Measurements from ENCODE around the gene TBC1D21. TPM values are rescaled to one million over a fixed set of nuclear protein-coding genes. Genes with fewer than 3 reads are reported as not detected.

Gene TBC1D21
- polyA plus RNA-seq, 1 donor from 2014 or later, result not detected

DNA sequence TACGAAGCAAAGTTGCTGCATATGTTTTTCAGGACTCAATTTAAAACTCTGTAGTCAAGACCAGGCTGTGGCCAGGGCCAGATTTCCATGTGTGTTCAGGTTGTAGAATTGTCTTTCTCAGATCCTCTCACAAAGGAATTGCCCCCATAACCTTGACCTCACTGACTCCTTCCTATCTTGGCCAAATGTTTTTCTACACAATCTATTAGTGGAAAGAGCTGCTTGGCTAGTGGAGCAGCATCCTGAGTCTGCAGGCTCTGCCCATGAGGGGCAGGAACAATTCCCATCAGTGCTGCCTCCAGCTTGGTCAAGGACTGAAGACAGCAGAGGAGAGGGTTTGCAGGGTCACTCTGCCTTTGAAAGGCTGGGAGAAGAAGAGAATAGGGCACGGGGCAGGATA is 6.9 kb upstream of the TBC1D21 start:
- TF ChIP-seq EP300 (conservative IDR thresholded peaks at IDR 0.05; ENCODE audit: poor library complexity, severe bottlenecking) (no peak), RAD21 (conservative IDR thresholded peaks at IDR 0.05) (no peak), TAF1 (IDR thresholded peaks at IDR 0.05; ENCODE audit: low read depth) (no peak), EZH2 (IDR thresholded peaks at IDR 0.05; ENCODE audit: borderline replicate concordance, insufficient read depth, low read length, poor library complexity, severe bottlenecking) (no peak)
- TF ChIP-seq, protein P1, sequence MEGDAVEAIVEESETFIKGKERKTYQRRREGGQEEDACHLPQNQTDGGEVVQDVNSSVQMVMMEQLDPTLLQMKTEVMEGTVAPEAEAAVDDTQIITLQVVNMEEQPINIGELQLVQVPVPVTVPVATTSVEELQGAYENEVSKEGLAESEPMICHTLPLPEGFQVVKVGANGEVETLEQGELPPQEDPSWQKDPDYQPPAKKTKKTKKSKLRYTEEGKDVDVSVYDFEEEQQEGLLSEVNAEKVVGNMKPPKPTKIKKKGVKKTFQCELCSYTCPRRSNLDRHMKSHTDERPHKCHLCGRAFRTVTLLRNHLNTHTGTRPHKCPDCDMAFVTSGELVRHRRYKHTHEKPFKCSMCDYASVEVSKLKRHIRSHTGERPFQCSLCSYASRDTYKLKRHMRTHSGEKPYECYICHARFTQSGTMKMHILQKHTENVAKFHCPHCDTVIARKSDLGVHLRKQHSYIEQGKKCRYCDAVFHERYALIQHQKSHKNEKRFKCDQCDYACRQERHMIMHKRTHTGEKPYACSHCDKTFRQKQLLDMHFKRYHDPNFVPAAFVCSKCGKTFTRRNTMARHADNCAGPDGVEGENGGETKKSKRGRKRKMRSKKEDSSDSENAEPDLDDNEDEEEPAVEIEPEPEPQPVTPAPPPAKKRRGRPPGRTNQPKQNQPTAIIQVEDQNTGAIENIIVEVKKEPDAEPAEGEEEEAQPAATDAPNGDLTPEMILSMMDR (IDR thresholded peaks at IDR 0.05; ENCODE audit: poor library complexity, severe bottlenecking), result no peak

DNA sequence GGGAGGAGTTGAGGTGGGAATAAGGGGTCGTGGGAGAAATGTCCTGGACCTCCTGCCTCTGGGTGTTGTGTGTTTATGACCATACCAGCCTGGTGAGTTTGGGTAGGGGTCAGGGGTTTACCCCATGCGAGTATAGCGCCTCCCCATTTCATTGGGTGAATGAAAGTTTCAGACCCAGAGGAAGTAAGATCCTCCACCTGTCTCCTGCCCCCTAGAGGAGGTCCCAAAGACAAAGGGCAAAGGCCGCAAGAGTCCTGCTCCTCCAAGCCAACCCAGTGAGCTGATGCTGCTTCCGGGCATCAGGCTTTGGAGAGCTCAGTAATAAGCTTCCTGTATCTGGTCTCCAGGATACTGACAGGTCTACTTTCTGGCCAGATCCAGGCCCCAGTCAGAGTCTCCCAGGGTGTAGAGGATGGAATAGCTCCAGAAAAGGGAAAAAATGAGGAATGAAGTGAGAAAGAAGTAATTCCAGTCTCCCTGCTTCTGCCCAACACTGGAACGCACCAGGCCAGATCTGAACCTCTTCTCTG is 6.4 kb upstream of the TBC1D21 start:
- Histone ChIP-seq H3K79me2 (replicated peaks; ENCODE audit: insufficient read depth, low read length) (no peaks in the 10 kb centered on the region), H3K4me3 (ENCODE audit: low read length) (no peak overlapping the region), H3K9ac (ENCODE audit: low read length) (no peak overlapping the region), H3K4me2 (ENCODE audit: low read length) (no peak overlapping the region), H3K9me3 (ENCODE audit: low read length) (no peaks in the 10 kb centered on the region), H2AFZ (ENCODE audit: low read depth, low read length) (no peak overlapping the region), H3K27ac (ENCODE audit: low read length) (no peak overlapping the region), H3K36me3 (ENCODE audit: insufficient read depth, low read length) (no peaks in the 10 kb centered on the region), H3K9me2 (ENCODE audit: insufficient read depth, low read length) (no peaks in the 10 kb centered on the region), H3K27me3 (ENCODE audit: insufficient read depth, low read depth, low read length) (no peaks in the 10 kb centered on the region), H4K20me1 (ENCODE audit: insufficient read depth) (no peaks in the 10 kb centered on the region), H3F3A (ENCODE audit: insufficient read depth, low read length, poor library complexity, severe bottlenecking) (no peaks in the 10 kb centered on the region)
- TF ChIP-seq EP300 (conservative IDR thresholded peaks at IDR 0.05; ENCODE audit: poor library complexity, severe bottlenecking) (no peak), RAD21 (conservative IDR thresholded peaks at IDR 0.05) (no peak), SMC3 (conservative IDR thresholded peaks at IDR 0.05; ENCODE audit: poor library complexity) (no peak), EZH2 (IDR thresholded peaks at IDR 0.05; ENCODE audit: borderline replicate concordance, insufficient read depth, low read length, poor library complexity, severe bottlenecking) (no peak), MXI1 (conservative IDR thresholded peaks at IDR 0.05; ENCODE audit: poor library complexity, severe bottlenecking) (no peak), POLR2AphosphoS5 (IDR thresholded peaks at IDR 0.05) (no peak), TAF1 (IDR thresholded peaks at IDR 0.05; ENCODE audit: low read depth) (no peak)
- TF ChIP-seq, protein P1 (IDR thresholded peaks at IDR 0.05; ENCODE audit: poor library complexity, severe bottlenecking), result no peak
- TF ChIP-seq, protein P2, sequence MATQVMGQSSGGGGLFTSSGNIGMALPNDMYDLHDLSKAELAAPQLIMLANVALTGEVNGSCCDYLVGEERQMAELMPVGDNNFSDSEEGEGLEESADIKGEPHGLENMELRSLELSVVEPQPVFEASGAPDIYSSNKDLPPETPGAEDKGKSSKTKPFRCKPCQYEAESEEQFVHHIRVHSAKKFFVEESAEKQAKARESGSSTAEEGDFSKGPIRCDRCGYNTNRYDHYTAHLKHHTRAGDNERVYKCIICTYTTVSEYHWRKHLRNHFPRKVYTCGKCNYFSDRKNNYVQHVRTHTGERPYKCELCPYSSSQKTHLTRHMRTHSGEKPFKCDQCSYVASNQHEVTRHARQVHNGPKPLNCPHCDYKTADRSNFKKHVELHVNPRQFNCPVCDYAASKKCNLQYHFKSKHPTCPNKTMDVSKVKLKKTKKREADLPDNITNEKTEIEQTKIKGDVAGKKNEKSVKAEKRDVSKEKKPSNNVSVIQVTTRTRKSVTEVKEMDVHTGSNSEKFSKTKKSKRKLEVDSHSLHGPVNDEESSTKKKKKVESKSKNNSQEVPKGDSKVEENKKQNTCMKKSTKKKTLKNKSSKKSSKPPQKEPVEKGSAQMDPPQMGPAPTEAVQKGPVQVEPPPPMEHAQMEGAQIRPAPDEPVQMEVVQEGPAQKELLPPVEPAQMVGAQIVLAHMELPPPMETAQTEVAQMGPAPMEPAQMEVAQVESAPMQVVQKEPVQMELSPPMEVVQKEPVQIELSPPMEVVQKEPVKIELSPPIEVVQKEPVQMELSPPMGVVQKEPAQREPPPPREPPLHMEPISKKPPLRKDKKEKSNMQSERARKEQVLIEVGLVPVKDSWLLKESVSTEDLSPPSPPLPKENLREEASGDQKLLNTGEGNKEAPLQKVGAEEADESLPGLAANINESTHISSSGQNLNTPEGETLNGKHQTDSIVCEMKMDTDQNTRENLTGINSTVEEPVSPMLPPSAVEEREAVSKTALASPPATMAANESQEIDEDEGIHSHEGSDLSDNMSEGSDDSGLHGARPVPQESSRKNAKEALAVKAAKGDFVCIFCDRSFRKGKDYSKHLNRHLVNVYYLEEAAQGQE (IDR thresholded peaks at IDR 0.05; ENCODE audit: borderline replicate concordance), result no peak

More for the DNA sequence above, 6.9 kb upstream of the TBC1D21 start:
- no peak overlapping the region for H3K4me2 ChIP-seq (ENCODE audit: low read length)
- no peaks in the 10 kb centered on the region for H3K9me2 ChIP-seq (ENCODE audit: insufficient read depth, low read length)
- H3K27ac ChIP-seq (ENCODE audit: low read length), result no peak overlapping the region
- H3K9ac ChIP-seq (ENCODE audit: low read length), result no peak overlapping the region
- H3K36me3 ChIP-seq (ENCODE audit: insufficient read depth, low read length), result no peaks in the 10 kb centered on the region
- no peaks in the 10 kb centered on the region for H3K9me3 ChIP-seq (ENCODE audit: low read length)
- no peaks in the 10 kb centered on the region for H3K27me3 ChIP-seq (ENCODE audit: insufficient read depth, low read depth, low read length)
- H3F3A ChIP-seq (ENCODE audit: insufficient read depth, low read length, poor library complexity, severe bottlenecking), result no peaks in the 10 kb centered on the region
- no peaks in the 10 kb centered on the region for H4K20me1 ChIP-seq (ENCODE audit: insufficient read depth)
- H3K79me2 ChIP-seq (replicated peaks; ENCODE audit: insufficient read depth, low read length), result no peaks in the 10 kb centered on the region
- H3K4me3 ChIP-seq (ENCODE audit: low read length), result no peak overlapping the region
- no peak overlapping the region for H2AFZ ChIP-seq (ENCODE audit: low read depth, low read length)

All from neural cell (in vitro differentiated cells).